NCI-H2107 treated with DMSO at 0.1 percent for 48 hours (cell line): ENCODE data around the gene NECTIN1.
A peak's percentile ranks its signal among the peaks of the same experiment; 100 is the strongest.

Source experiments
- DNase-seq: peaks from one replicate; lab custom pipeline; 2025; ENCODE audit not compliant: unreplicated experiment; lab: John Stamatoyannopoulos, UW

NECTIN1 gene

GRCh38 chr11:119734788-119735187, 5.8 kb upstream of the NECTIN1 start:
- no peak for DNase-seq

- DNase-seq = no peak
Measured at GRCh38 chr11:119730789-119731386, 1.9 kb upstream of the NECTIN1 start.

GRCh38 chr11:119729951-119730613, 1.1 kb upstream of the NECTIN1 start:
- DNase-seq = no peak

- peak; percentile 48 for DNase-seq
Measured at GRCh38 chr11:119729581-119729927, 554 bp upstream of the NECTIN1 start.

- DNase-seq = peak; percentile 8
Measured at GRCh38 chr11:119728211-119728626, 781 bp downstream of the NECTIN1 start.

GRCh38 chr11:119727523-119728151, 1.4 kb downstream of the NECTIN1 start:
- DNase-seq = no peak

GRCh38 chr11:119726585-119727522, 2.1 kb downstream of the NECTIN1 start:
- DNase-seq = peak; percentile 17

GRCh38 chr11:119726150-119726553, 2.8 kb downstream of the NECTIN1 start:
- peak; percentile 50 for DNase-seq

- DNase-seq = no peak
Measured at GRCh38 chr11:119724956-119725355, 4.0 kb downstream of the NECTIN1 start.

- DNase-seq = no peak
Measured at GRCh38 chr11:119723952-119724325, 5.1 kb downstream of the NECTIN1 start.

- no peak for DNase-seq
Measured at GRCh38 chr11:119723243-119723951, 5.6 kb downstream of the NECTIN1 start.

- peak; percentile 94 for DNase-seq
Measured at GRCh38 chr11:119722281-119722794, 6.7 kb downstream of the NECTIN1 start.

- no peak for DNase-seq
Measured at GRCh38 chr11:119721129-119722120, 7.6 kb downstream of the NECTIN1 start.

GRCh38 chr11:119720311-119720913, 8.6 kb downstream of the NECTIN1 start:
- no peak for DNase-seq

- DNase-seq = peak; percentile 24
Measured at GRCh38 chr11:119717839-119718534, 11.0 kb downstream of the NECTIN1 start.

GRCh38 chr11:119716582-119717498, 12.2 kb downstream of the NECTIN1 start:
- no peak for DNase-seq

- no peak for DNase-seq
Measured at GRCh38 chr11:119714590-119714989, 14.4 kb downstream of the NECTIN1 start.
